Epithelial cell of proximal tubule (primary cell): ENCODE measurements around the gene SLC1A2. TPM values are rescaled to one million over a fixed set of nuclear protein-coding genes. Genes with fewer than 3 reads are reported as not detected.

Experiments
- DNase-seq: peaks from one replicate; pipeline ENCODE4 v3.0.0-alpha.2; 2011; ENCODE audit warnings: low read depth
- H3K4me3 ChIP-seq: 2 replicates; pipeline ENCODE4 v1.5.1; 2011; ENCODE audit warnings: low read depth, mild to moderate bottlenecking, low read length
- CTCF ChIP-seq: conservative IDR thresholded peaks from 2 replicates; pipeline ENCODE4 v1.5.1; 2012; ENCODE audit warnings: low read depth, mild to moderate bottlenecking, low read length
- total RNA-seq: library from RNA; depleted of rRNA; stranded (reverse); fragments of >200 nt; gene quantifications from 2 replicates; pipeline ENCODE4 v1.2.3, GENCODE V29; 2015

SLC1A2 gene
- total RNA-seq, 1 donor from 2014 or later, result not detected

- no peak for TF ChIP-seq CTCF
- no peak for DNase-seq
- no peak overlapping the region for H3K4me3 ChIP-seq
Measured at GRCh38 chr11:35234460-35235156, 184.8 kb downstream of the SLC1A2 start.

GRCh38 chr11:35233518-35233917 lies 185.8 kb downstream of the SLC1A2 start:
- TF ChIP-seq CTCF, result no peak
- DNase-seq, result no peak
- H3K4me3 ChIP-seq, result no peak overlapping the region

- TF ChIP-seq CTCF, result no peak
- no peak for DNase-seq
- H3K4me3 ChIP-seq, result no peak overlapping the region
Measured at GRCh38 chr11:35232891-35233330, 186.4 kb downstream of the SLC1A2 start.

GRCh38 chr11:35231076-35231860 lies 188.1 kb downstream of the SLC1A2 start:
- H3K4me3 ChIP-seq, result no peak overlapping the region
- TF ChIP-seq CTCF, result no peak
- DNase-seq, result no peak

GRCh38 chr11:35230388-35230787 lies 189.0 kb downstream of the SLC1A2 start:
- TF ChIP-seq CTCF, result no peak
- no peak overlapping the region for H3K4me3 ChIP-seq
- no peak for DNase-seq

- no peak for TF ChIP-seq CTCF
- no peak for DNase-seq
- no peak overlapping the region for H3K4me3 ChIP-seq
Measured at GRCh38 chr11:35228328-35228725, 191.0 kb downstream of the SLC1A2 start.
